Left cardiac atrium (tissue), 2 donors: Measurements from ENCODE around the gene MYBL2. TPM values are rescaled to one million over a fixed set of nuclear protein-coding genes. Genes with fewer than 3 reads are reported as not detected.

ENCODE experiments used
- total RNA-seq, 2 donors: library from RNA; stranded (reverse); fragmentation: NEBNext Ultra II Directional; extraction: Animal tissue kit (Norgen Biotek cat#: 25700); gene quantifications; one replicate each; pipeline ENCODE4 v1.2.1, GENCODE V29; 2021
- donor health status: DM: no; HTN: yes; CAD: no; lungs with severe emphysema.
- donor health status: DM: yes; HTN: yes; CAD: no.

The MYBL2 gene
- total RNA-seq, 2 donors from 2014 or later: 0.37 to 2.3 TPM

Other genes with a start within 250 kb of the MYBL2 start
- gene SRSF6, start 209.2 kb upstream of the MYBL2 start, total RNA-seq: 10 to 100 TPM; 58.8 to 82.0 TPM
- gene L3MBTL1, start 159.4 kb upstream of the MYBL2 start, total RNA-seq: 1 to 10 TPM; 3.3 to 5.5 TPM
- 10 to 100 TPM in 1 of 2 donors, 1 to 10 TPM in 1; 7.9 to 10.9 TPM for gene SGK2, start 108.1 kb upstream of the MYBL2 start, total RNA-seq
- 10 to 100 TPM in 1 of 2 donors, 1 to 10 TPM in 1; 8.1 to 11.5 TPM for gene IFT52, start 76.2 kb upstream of the MYBL2 start, total RNA-seq
- gene GTSF1L, start 59.9 kb downstream of the MYBL2 start, total RNA-seq: not detected
- gene TOX2, start 247.7 kb downstream of the MYBL2 start, total RNA-seq: 1 to 10 TPM in 1 of 2 donors, under 1 TPM in 1; 0.73 to 1.6 TPM